Activated CD4-positive, alpha-beta T cell treated with anti-CD3 and anti-CD28 coated beads, Interleukin-2, amount 50 U/mL, for 4 hours (primary cell): ENCODE data around the gene ZNF532.
"Not testable (repeated sequence)": the region's sequence is repeated elsewhere in the genome, so short reads cannot be mapped to it uniquely, and the experiment has no call there.

Experiments
- DNase-seq, 2 experiments: peaks; one replicate each; pipeline ENCODE4 v3.0.0-alpha.2; 2020

Gene ZNF532

DNA sequence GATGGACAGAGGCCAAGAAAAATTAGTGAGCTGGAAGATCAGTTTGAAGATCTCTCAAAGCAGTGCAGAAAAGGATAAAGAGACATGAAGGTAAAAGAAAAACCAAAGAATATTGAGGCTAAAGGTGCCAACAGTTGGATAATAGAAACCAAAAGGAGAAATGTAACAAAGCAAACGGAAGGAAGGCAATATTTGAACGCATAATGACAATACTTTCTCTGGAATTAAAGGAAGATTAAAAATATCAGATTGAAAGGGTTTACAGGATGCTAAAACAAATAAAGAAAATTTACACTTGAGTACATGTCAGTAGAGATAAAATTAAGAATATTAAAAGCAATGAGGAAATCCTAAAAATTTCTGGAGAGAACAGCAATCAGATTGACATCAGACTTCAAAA is 149.1 kb downstream of the ZNF532 start:
- DNase-seq = no peak

DNA sequence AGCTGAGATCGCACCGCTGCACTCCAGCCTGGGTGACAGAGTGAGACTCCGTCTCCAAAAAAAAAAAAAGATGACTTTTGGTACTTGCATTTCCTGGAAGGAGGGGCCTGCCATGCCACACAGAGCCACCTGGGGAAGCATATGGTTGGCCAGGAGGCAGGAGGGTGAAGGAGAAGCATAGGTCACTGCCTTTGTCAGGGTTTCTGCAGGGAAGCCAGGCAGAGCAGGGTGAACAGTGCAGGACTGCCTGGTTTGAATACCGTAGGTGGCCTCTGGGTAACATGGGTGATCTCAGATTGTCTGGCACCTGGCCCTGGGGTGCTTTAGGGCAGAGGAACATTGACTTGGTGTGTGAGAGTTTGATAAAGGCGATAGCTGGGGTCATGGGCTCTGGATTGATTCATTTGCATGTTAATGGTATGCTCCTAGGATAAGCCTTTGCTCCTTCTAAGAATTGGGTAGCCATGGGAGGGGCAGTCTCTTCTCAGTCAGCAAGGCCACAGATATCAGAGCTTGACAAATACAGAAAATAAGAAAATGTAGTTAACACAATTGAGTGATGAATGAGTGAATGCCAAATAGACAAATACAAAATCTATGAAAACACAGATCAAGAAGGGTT is 151.0 kb downstream of the ZNF532 start:
- DNase-seq = no peak

DNA sequence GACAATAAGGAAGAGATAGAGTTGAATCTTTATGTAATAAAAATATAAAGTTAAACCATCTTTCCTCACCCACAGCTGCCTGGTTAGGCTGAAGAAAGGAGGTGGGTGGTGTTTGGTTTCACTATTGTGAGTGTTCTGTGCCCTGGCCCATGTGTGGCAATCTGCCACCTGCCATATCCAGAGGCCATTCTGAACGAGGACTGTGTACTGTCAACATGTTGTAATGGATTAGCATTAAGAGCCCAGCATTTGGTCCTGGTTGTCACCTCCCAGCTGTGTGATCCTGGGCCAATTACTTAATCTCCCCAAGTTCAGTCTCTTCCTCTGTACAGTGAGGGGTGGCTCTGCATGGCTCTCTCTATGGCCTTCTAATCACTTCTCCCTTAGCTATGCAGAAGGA is 156.8 kb downstream of the ZNF532 start:
- no peak for DNase-seq

DNA sequence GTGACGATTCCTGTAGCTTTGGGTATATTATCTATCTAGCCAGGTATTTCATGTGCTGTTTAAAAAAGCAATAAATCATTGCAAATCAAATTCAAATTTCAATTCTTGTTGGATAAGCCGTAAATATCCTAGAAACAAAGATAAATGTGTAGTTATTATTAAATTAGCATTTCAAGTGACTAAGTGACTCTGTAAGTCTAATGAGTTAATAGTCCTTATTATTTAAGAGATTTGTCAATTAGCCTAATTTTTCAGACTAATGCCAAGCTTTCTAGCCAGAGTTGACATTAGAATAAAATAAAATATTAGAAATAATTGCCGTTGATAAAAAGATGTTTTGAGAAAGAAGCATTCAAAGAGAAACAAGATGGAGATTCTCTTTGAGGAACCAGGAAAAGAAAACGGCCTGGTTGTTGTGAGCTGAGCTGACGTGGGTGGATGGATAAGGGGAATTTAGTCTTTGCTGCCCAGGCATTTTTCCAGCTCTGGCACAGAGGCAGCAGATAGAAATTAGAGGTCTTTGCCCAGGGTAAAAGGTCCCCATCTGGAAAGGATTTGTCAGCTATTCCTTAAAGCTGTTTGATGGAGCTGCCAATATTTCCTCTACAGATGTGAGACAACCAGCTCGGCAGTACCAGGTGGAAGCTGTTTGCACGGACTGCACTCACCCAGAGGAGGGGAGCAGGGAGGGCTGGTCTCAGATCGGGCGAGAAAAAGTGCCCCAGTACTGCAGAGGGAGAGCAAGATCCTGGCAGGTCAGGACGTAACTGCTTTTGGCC is 157.7 kb downstream of the ZNF532 start:
- DNase-seq = no peak

DNA sequence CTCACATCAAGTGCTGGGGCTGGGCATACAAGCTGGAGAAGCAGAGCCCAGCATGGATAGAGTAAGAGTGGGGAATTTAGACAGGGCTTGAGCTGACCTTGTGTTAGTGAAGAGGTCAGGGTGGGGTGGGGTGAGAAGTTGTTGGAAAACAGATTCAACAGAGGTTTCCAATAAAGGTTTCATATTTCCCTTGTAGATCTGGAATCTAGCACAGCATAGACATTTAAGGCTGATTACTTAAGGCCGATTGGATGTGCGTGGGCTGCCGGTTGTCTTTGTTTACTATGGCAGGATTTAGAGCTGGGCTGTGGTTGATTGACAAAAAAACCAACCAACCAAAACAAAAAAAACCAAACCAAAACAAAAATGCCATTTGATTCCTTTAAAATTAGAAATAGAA is 160.2 kb downstream of the ZNF532 start:
- no peak for DNase-seq

DNA sequence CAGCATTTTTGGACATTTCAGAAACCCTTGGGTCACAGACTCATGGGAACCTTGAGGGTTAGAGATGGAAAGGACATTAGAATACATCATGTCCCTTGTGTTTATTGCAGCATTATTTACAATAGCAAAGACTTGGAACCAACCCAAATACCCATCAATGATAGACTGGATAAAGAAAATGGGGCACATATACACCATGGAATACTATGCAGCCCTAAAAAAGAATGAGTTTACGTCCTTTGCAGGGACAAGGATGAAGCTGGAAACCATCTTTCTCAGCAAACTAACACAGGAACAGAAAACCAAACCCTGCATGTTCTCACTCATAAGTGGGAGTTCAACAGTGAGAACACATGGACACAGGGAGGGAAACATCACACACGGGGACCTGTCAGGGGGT is 160.9 kb downstream of the ZNF532 start:
- DNase-seq = not testable (repeated sequence)

DNA sequence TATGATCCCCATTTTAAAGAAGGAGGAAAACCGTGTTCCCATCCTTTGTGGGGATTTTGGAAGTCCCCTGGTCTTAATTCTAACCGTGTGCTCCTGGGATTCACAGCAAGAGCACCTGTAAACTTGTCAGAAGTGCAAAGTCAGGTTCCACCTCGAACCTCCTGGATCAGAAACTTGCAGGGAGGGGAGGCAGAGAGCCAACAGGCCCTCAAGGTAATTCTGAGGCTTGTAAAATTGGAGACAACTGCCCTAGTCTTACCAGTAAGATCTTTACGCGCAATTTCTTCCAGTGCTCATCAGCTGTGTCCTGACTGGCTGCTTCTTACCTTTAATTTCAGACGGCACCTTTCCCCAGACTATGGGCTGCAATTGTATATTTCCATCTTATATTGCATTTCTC is 161.7 kb downstream of the ZNF532 start:
- no peak for DNase-seq

DNA sequence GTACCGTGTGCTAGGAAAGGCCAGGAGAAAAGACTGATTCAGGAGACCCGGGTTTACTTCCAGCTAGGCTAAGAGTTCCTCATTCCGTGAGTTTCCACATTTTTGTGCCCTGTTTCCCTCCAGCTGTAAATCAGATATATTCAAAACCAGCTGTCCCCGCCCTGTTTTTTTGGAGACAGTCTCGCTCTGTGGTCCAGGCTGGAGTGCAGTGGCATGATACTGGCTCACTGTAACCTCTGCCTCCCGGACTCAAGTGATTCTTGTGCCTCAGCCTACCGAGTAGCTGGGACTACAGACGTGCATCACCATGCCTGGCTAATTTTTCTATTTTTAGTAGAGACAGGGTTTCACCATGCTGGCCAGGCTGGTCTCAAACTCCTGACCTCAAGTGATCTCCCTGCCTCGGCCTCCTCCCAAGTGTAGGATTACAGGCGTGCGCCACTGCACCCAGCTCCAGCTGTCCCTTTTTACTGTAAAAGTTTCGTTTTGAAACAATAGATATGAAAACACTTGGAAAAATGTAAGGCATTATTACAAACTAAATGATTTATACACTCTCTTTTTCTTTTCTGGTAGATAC is 162.2 kb downstream of the ZNF532 start:
- DNase-seq = no peak

DNA sequence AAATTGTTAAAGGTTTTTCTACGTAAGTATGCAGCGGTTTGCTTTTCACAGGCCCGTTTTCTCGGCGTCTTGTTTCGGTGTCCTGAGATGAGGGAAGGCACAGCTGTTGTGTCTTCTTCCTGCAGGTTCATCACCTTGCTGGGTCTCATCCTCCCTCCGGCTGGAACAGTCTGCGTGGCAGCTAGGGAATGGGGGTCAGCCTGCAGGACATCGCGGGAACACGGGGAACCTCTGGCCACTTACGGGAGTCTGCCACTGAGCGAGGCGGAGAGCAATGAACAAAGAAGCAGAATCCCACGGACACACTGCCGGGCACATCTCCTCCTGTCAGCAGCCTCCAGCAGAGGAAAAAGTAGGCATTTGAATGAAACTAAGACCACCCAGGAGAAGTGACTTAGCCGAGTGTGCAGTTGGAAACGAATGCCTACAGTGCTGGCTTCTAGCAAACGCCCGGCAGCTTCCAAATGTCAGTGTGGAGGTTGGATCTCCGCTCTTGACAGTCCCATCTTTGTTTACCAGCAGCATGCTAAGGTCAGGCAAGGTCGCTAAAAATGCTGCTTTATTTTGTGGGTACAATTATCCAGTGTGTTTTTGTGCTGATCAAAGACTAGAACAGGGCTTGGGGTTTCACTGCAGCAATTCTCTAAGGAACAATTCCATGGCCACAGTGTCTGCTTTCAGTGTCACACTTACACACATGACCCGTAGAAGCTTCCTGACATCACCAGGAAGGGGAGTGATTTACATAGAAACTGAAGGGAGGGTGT is 165.2 kb downstream of the ZNF532 start:
- DNase-seq = no peak

DNA sequence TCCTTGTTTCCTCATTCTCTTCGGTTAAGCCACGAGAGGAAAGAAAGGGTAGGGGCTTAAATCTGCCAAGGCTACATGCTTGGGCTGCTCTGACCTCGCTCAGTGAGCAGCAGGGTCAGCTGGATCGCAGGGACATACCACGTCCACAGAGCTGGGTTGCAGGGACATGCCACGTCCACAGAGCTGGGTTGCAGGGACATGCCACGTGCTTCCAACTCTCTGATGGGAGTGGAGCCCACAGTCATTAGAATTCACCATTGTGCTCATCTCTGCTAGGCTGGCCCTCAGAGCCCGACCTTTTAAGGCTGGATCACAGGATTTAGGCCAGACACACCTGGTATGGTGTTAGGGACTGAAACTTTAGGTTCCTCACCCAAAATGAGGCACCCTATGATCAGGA is 167.6 kb downstream of the ZNF532 start:
- DNase-seq = no peak

DNA sequence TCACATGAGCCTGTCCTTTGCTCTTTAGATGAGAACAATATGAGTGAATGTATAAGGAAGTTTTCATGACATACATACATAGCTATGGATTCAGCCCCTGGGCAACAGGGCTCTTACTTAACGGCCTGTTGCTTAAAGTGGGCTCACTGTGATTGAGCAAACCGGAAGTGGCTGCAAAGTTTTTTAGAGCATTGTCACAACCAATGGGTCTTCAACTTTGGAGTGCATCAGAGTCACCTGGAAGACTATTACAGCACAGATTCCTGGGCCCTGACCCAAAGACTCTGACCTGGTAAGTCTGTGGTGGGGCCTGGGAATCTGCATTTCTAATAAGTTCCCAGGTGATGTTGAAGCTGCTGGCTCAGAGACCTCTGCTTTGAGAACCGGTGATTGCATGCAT is 168.7 kb downstream of the ZNF532 start:
- no peak for DNase-seq

DNA sequence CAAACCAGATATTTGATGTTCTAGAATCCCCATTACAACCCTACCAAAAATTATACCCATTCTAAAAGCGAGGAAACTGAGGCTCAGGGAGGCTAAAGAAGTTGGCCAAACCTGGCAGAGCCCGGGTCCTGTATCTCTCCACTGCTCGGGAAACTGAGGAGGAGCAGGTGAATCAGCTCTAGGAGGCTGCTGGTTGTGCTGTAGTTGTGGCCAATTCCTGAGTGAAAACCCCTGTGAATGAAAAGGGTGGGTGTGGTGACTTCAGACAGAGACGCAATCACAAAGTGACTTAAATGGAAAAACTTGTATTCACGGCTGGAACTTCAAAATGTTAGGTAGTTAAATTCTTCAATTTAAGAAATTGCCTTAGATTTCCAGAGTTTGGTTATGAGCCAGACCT is 169.3 kb downstream of the ZNF532 start:
- no peak for DNase-seq

DNA sequence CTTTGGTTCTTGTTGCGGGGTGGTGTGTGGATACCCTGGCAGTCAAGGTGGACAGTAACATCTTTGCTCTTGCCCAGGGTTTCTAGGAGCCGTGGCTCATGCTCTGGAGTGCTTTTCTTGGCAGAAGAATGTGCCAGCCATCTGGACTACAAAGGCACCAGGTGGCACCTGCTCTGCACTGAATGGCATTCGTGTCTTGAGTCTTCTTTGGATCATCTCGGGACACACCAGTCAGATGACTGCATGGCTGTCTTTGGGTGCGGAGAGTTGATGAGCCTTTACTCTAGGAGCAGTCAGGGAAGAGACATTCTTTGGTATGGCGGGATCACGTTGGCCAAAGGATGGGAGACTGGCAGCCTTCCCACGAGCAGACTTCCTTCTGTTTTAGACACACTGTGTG is 170.9 kb downstream of the ZNF532 start:
- DNase-seq = no peak
